SK-N-SH treated with all-trans-retinoic acid at 6 μM for 48 hours (cell line): ENCODE measurements around the gene MRGPRX1.

ENCODE experiments used
- ARNTL ChIP-seq: fragments of 450-650 bp; formaldehyde crosslinking; IDR thresholded peaks from 2 replicates; pipeline ENCODE4 v1.5.0; 2020; ENCODE audit warnings: low read depth, mild to moderate bottlenecking, moderate library complexity, borderline replicate concordance
- CREB5 ChIP-seq: fragments of 250-450 bp; sonication (Bioruptor Pico); IDR thresholded peaks from 2 replicates; pipeline ENCODE4 v1.5.1; 2020; ENCODE audit warnings: low read depth, mild to moderate bottlenecking, moderate library complexity
- OSR1 ChIP-seq: fragments of 250-450 bp; sonication (Bioruptor Pico); IDR thresholded peaks from 2 replicates; pipeline ENCODE4 v1.8.0; 2022; ENCODE audit warnings: moderate library complexity, mild to moderate bottlenecking, inconsistent platforms
- PATZ1 ChIP-seq: fragments of 250-450 bp; sonication (Bioruptor Pico); IDR thresholded peaks from 2 replicates; pipeline ENCODE4 v1.8.0; 2020; ENCODE audit warnings: mild to moderate bottlenecking, moderate library complexity, borderline replicate concordance
- POU6F1 ChIP-seq: fragments of 250-450 bp; sonication (Bioruptor Pico); IDR thresholded peaks from 2 replicates; pipeline ENCODE4 v1.8.0; 2021; ENCODE audit warnings: low read depth, mild to moderate bottlenecking, moderate library complexity, borderline replicate concordance
- RARB ChIP-seq: fragments of 250-450 bp; sonication (Bioruptor Pico); IDR thresholded peaks from 2 replicates; pipeline ENCODE4 v1.8.0; 2021; ENCODE audit warnings: mild to moderate bottlenecking, moderate library complexity
- TCF4 ChIP-seq: fragments of 250-450 bp; sonication (Bioruptor Pico); IDR thresholded peaks from 2 replicates; pipeline ENCODE4 v1.8.0; 2021; ENCODE audit warnings: mild to moderate bottlenecking, moderate library complexity, borderline replicate concordance
- TSHZ2 ChIP-seq: fragments of 250-450 bp; sonication (Bioruptor Pico); IDR thresholded peaks from 2 replicates; pipeline ENCODE4 v1.5.0; 2020; ENCODE audit warnings: mild to moderate bottlenecking, moderate library complexity
- ZC3H10 ChIP-seq: fragments of 250-450 bp; sonication (Bioruptor Pico); IDR thresholded peaks from 2 replicates; pipeline ENCODE4 v1.5.1; 2021; ENCODE audit warnings: mild to moderate bottlenecking, moderate library complexity
- ZFP3 ChIP-seq: fragments of 250-450 bp; sonication (Bioruptor Pico); IDR thresholded peaks from 2 replicates; pipeline ENCODE4 v1.5.0; 2020; ENCODE audit warnings: mild to moderate bottlenecking, moderate library complexity
- ZFP30 ChIP-seq: fragments of 450-650 bp; formaldehyde crosslinking; IDR thresholded peaks from 2 replicates; pipeline ENCODE4 v1.5.0; 2022; ENCODE audit warnings: mild to moderate bottlenecking, moderate library complexity
- ZNF565 ChIP-seq: fragments of 450-650 bp; formaldehyde crosslinking; conservative IDR thresholded peaks from 2 replicates; pipeline ENCODE4 v1.5.0; 2020; ENCODE audit warnings: low read depth, mild to moderate bottlenecking, moderate library complexity
- ZNF8 ChIP-seq: fragments of 450-650 bp; formaldehyde crosslinking; IDR thresholded peaks from 2 replicates; pipeline ENCODE4 v1.5.0; 2020; ENCODE audit warnings: mild to moderate bottlenecking, moderate library complexity

- no peak for TF ChIP-seq POU6F1 (CRISPR knock-in tag)
- TF ChIP-seq TCF4 (CRISPR knock-in tag), result no peak
- TF ChIP-seq ZFP3 (CRISPR knock-in tag), result no peak
- TF ChIP-seq ARNTL (CRISPR knock-in tag), result no peak
- TF ChIP-seq ZNF8 (CRISPR knock-in tag), result no peak
- no peak for TF ChIP-seq PATZ1
- TF ChIP-seq ZFP30 (CRISPR knock-in tag), result no peak
- no peak for TF ChIP-seq CREB5
- no peak for TF ChIP-seq ZC3H10
- TF ChIP-seq RARB (CRISPR knock-in tag), result no peak
- no peak for TF ChIP-seq TSHZ2 (CRISPR knock-in tag)
- no peak for TF ChIP-seq OSR1 (CRISPR knock-in tag)
- no peak for TF ChIP-seq ZNF565 (CRISPR knock-in tag)
Measured at GRCh38 chr11:18907391-18907790, 31.8 kb downstream of the MRGPRX1 start.
